CD4-positive, alpha-beta T cell (primary cell): ENCODE measurements around the gene WDR27. TPM values are rescaled to one million over a fixed set of nuclear protein-coding genes. Genes with fewer than 3 reads are reported as not detected.

Experiments used
- ATAC-seq: fragments of 200-7000 bp; cut with Tn5 transposase; one replicate; pipeline ENCODE4 v1.10.0; 2022; ENCODE audit warnings: mild to moderate bottlenecking; ENCODE audit not compliant: poor library complexity
- CTCF ChIA-PET: fragments of 350-600 bp; sonication (Branson Sonifier 250); formaldehyde crosslinking; loops from one replicate; lab custom pipeline; 2021; ENCODE audit warnings: antibody characterized with exemption, inconsistent platforms; lab: Charles Lee
- POLR2A ChIA-PET: fragments of 350-600 bp; sonication (Branson Sonifier 250); formaldehyde crosslinking; loops from one replicate; lab custom pipeline; 2021; ENCODE audit warnings: antibody characterized with exemption, inconsistent platforms; lab: Charles Lee
- DNase-seq, 14 experiments: peaks; one replicate each; pipeline ENCODE4 v3.0.0-alpha.2; 2013 to 2020; ENCODE audit warnings: mixed read lengths in 2 of 14
- H3K27ac ChIP-seq, 2 donors: one replicate each; pipeline versions ENCODE4 v1.5.1 to v1.7.0; 2013; ENCODE audit warnings: low read length in 2 of 2, low read depth in 1 of 2, mild to moderate bottlenecking in 1 of 2
- H3K27me3 ChIP-seq, 2 experiments: 1 replicate in 1 of 2; 2 replicates in 1 of 2; pipeline versions ENCODE4 v1.6.1 to v1.7.0; 2013; ENCODE audit warnings: low read length in 2 of 2, control low read depth in 1 of 2, mild to moderate bottlenecking in 1 of 2, moderate library complexity in 1 of 2; ENCODE audit not compliant: insufficient read depth in 2 of 2, control insufficient read depth in 1 of 2
- H3K36me3 ChIP-seq: one replicate; pipeline ENCODE4 v1.6.1; 2013; ENCODE audit warnings: low read length, control low read depth; ENCODE audit not compliant: insufficient read depth
- H3K4me1 ChIP-seq: one replicate; pipeline ENCODE4 v1.6.1; 2013; ENCODE audit warnings: low read length, control low read depth; ENCODE audit not compliant: insufficient read depth
- H3K4me3 ChIP-seq: one replicate; pipeline ENCODE4 v1.5.1; 2013; ENCODE audit warnings: mild to moderate bottlenecking, low read length, moderate library complexity
- H3K9me3 ChIP-seq, 2 experiments: 1 replicate in 1 of 2; 2 replicates in 1 of 2; pipeline versions ENCODE4 v1.6.1 to v1.7.0; 2013; ENCODE audit warnings: low read length in 2 of 2, mild to moderate bottlenecking in 2 of 2, control low read depth in 1 of 2, moderate library complexity in 1 of 2; ENCODE audit not compliant: control insufficient read depth in 1 of 2, insufficient read depth in 1 of 2
- H3K27ac Mint-ChIP-seq: one replicate; pipeline ENCODE4 v1.8.0; 2020; ENCODE audit warnings: mixed read lengths
- H3K27me3 Mint-ChIP-seq: one replicate; pipeline ENCODE4 v1.8.0; 2021; ENCODE audit warnings: mixed read lengths
- H3K36me3 Mint-ChIP-seq: one replicate; pipeline ENCODE4 v1.8.0; 2021; ENCODE audit warnings: low read depth, mixed read lengths
- H3K4me1 Mint-ChIP-seq: one replicate; pipeline ENCODE4 v1.8.0; 2021; ENCODE audit warnings: low read depth, mixed read lengths
- H3K4me3 Mint-ChIP-seq: one replicate; pipeline ENCODE4 v1.8.0; 2020; ENCODE audit warnings: mild to moderate bottlenecking, mixed read lengths
- H3K9me3 Mint-ChIP-seq: one replicate; pipeline ENCODE4 v1.8.0; 2020; ENCODE audit warnings: mixed read lengths
- intact Hi-C, 2 experiments: fragments of 100-400 bp; cut with DNase I in 1 of 2; cut with micrococcal nuclease in 1 of 2; formaldehyde crosslinking; loops; one replicate each; pipeline versions ENCODE4 v1.15.1 to v1.9.0; 2023 to 2025; cut with DNase I, micrococcal nuclease
- total RNA-seq, 174 experiments: library from RNA in 2 of 174; stranded (reverse) in 2 of 174; gene quantifications; one replicate each; pipeline ENCODE4 v1.2.3 and lab custom pipeline; 2021 to 2026
- TF ChIP-seq, protein P1 (sequence below): fragments of 200-600 bp; IDR thresholded peaks from one replicate; pipeline ENCODE4 v1.8.0; 2022; ENCODE audit warnings: antibody characterized with exemption, mild to moderate bottlenecking

WDR27 gene
- total RNA-seq, 2 experiments from 2014 or later: 22.0 to 23.5 TPM

DNA sequence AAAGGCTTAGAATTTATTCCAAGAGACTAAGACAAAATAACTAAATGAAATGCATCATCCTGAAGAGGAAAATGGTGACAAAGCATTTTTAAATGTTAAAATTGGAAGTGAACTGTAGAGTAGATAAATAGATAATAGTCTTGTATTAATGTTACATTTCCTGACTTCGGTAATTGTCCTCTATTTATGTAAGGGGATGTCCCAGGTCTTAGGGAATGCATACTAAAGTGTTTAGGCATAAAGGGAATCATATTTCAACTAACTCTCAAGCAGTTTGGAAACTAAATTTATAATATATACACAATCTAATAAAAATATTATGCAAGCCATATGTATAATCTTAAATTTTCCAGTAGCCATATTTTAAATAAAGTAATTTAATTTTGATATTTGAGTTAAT is 159.3 kb downstream of the WDR27 start:
- no peaks in the 10 kb centered on the region for H3K27me3 Mint-ChIP-seq
- H3K4me3 ChIP-seq: no peak overlapping the region
- intact Hi-C loops: no loop called here
- no peak overlapping the region for H3K4me3 Mint-ChIP-seq
- H3K9me3 ChIP-seq: peaks cover 0 to 4% of the 10 kb centered on the region in 2 experiments
- ChIA-PET CTCF (no interaction called here), POLR2A (no interaction called here)
- TF ChIP-seq, protein P1, sequence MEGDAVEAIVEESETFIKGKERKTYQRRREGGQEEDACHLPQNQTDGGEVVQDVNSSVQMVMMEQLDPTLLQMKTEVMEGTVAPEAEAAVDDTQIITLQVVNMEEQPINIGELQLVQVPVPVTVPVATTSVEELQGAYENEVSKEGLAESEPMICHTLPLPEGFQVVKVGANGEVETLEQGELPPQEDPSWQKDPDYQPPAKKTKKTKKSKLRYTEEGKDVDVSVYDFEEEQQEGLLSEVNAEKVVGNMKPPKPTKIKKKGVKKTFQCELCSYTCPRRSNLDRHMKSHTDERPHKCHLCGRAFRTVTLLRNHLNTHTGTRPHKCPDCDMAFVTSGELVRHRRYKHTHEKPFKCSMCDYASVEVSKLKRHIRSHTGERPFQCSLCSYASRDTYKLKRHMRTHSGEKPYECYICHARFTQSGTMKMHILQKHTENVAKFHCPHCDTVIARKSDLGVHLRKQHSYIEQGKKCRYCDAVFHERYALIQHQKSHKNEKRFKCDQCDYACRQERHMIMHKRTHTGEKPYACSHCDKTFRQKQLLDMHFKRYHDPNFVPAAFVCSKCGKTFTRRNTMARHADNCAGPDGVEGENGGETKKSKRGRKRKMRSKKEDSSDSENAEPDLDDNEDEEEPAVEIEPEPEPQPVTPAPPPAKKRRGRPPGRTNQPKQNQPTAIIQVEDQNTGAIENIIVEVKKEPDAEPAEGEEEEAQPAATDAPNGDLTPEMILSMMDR: no peak
- ATAC-seq: no peak
- H3K4me1 ChIP-seq: no peaks in the 10 kb centered on the region
- H3K36me3 ChIP-seq: peaks cover 2% of the 10 kb centered on the region
- H3K4me1 Mint-ChIP-seq: no peaks in the 10 kb centered on the region
- no peak for DNase-seq
- peaks cover 6% of the 10 kb centered on the region for H3K9me3 Mint-ChIP-seq
- H3K27ac Mint-ChIP-seq: no peak overlapping the region
- no peaks in the 10 kb centered on the region for H3K27me3 ChIP-seq
- H3K36me3 Mint-ChIP-seq: peaks cover 15% of the 10 kb centered on the region
- H3K27ac ChIP-seq: no peak overlapping the region

DNA sequence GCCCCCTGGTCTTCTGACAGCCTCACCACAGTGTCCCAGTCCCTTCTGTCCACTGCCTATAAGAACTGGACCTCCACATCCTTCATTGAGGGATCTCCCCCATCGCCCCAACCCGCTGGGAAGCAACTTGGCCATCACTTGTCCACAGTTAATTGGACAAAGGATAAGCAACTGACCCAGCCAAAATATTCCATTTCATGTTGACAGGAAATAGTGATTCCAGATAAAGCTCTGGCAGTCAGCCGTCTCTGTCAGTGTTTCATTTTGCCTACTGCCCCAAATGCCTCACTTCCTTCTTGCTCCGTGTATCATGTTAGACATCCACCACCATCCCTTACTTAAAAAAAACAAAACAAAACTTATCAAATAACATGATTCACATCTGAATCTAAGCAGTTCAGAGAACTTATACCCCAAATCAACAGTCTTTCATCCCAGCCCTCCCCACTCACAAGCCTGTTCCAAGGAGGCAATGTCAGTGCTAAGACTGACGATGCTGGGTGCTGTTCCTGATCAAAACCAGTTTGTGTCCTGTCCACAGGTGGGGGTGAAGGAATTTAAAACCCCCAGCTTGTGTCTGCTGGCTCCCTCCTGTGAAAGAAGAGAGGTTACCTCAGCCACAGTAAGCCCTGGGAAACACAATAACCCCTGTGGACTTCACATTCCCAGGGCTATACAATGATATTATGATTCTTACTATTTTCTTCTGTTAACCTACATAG is 162.5 kb downstream of the WDR27 start:
- ATAC-seq (no peak), DNase-seq (no peak)
- no peaks in the 10 kb centered on the region for H3K4me1 ChIP-seq
- H3K9me3 Mint-ChIP-seq: peaks cover 12% of the 10 kb centered on the region
- CTCF ChIA-PET: no interaction called here
- H3K36me3 Mint-ChIP-seq: peaks cover 27% of the 10 kb centered on the region
- H3K27me3 Mint-ChIP-seq: no peaks in the 10 kb centered on the region
- TF ChIP-seq, protein P1: no peak
- H3K36me3 ChIP-seq: peaks cover 2% of the 10 kb centered on the region
- no peak overlapping the region for H3K4me3 ChIP-seq
- no peak overlapping the region for H3K4me3 Mint-ChIP-seq
- peaks cover 0 to 20% of the 10 kb centered on the region in 2 experiments for H3K9me3 ChIP-seq
- intact Hi-C loops: no loop called here
- no peak overlapping the region for H3K27ac Mint-ChIP-seq
- POLR2A ChIA-PET: no interaction called here
- H3K4me1 Mint-ChIP-seq: no peaks in the 10 kb centered on the region
- no peaks in the 10 kb centered on the region for H3K27me3 ChIP-seq
- H3K27ac ChIP-seq: no peak overlapping the region

DNA sequence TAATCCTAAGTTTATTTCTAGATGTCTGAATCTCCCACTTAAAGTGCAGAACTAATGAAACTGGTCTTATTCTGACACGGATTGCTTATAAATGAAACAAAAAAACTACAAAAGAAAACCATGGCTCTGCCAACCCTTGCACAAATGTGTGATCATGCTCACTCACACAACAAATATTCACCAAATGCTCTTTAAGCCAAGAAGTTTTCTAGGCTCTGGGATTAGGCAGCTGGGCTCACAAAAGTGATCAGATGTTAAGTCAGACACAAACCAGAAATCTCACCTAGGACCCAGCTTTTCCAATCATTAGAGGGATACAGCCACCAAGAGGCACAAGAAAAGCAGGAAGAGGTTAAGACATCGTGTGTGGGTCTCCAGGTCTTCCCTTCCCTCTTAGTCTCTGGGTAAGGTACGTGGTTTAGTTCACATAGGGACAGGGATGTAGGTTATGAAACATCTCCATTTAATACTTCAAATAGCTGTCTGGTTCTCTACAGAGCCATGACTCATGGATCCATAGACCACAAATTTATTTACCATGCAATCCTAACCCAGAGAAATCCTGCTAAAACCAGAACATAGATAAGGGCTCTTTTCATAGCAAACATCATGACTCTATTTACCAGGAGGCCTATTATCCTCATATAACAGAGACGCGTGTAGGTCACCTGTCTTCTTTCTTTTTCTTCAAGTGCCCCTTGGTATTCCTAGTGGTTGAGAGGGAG is 165.2 kb downstream of the WDR27 start:
- Mint-ChIP-seq H3K27me3 (no peaks in the 10 kb centered on the region), H3K4me1 (no peaks in the 10 kb centered on the region), H3K36me3 (peaks cover 34% of the 10 kb centered on the region), H3K27ac (no peak overlapping the region), H3K4me3 (no peak overlapping the region), H3K9me3 (peaks cover 17% of the 10 kb centered on the region)
- ChIA-PET POLR2A (no interaction called here), CTCF (no interaction called here)
- Histone ChIP-seq H3K27me3 (no peaks in the 10 kb centered on the region), H3K4me3 (no peak overlapping the region), H3K9me3 (peaks cover 4 to 30% of the 10 kb centered on the region in 2 experiments), H3K36me3 (peaks cover 2% of the 10 kb centered on the region), H3K27ac (no peak overlapping the region), H3K4me1 (no peaks in the 10 kb centered on the region)
- TF ChIP-seq, protein P1: no peak
- intact Hi-C loops: no loop called here
- ATAC-seq (no peak), DNase-seq (no peak)
